ENCODE data around the gene SPI1.

Gene SPI1

DNA sequence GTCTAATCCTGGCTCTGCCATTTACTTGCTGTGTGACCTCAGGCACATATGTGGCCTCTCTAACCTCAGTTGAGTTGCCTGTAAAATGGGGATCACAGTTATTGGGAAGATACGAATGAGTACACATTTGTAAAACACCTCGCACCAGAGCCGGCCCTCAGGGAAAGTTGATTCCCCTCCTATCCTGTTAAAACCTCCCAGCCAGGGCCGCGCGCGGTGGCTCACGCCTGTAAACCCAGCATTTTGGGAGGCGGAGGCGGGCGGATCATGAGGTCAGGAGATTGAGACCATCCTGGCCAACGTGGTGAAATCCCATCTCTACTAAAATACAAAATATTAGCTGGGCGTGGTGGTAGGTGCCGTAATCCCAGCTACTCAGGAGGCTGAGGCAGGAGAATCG is 18.0 kb downstream of the SPI1 start:
- no peak for DNase-seq (ENCODE audit: extremely low read depth in 1 of 2, low read depth in 1 of 2)

DNA sequence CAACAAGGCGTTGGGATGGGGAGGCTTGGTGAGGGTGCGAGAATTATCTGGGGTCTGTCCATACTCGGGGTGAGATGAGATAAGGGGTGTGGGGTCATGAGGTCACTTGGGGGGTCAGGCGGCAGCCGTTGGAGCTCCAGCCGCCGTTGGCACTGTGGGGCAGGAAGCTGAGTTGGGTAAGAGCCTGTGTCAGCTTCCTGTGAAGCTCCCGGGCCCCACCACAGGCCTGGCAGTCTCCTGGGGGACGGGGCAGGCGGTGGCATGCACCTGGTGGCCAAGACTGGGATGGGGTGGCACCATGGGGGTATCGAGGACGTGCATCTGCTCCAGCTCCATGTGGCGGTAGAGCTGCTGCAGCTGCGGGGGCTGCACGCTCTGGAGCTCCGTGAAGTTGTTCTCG is 18.8 kb downstream of the SPI1 start:
- no peak for DNase-seq (ENCODE audit: extremely low read depth in 1 of 2, low read depth in 1 of 2)

DNA sequence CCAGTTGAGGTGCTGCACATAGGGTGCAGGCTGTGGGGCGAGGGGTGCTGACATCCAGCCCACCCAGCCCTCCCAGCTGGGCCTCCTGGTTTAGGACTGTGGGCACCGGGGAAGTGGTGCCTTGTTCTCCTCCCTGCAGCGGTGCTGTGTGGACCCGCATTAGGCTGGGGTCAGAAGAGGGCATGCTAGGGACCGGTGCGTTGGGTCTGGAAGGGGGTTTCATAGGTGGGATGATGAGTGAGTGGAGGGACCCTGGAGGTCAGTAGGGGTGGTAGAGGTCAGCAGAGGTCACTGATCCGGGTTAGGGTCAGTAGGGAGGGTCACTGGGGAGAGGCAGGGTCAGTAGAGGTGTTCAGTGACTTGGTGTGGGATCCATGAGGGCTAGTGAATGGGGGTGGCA is 19.2 kb downstream of the SPI1 start:
- DNase-seq (ENCODE audit: extremely low read depth in 1 of 2, low read depth in 1 of 2) = no peak

DNA sequence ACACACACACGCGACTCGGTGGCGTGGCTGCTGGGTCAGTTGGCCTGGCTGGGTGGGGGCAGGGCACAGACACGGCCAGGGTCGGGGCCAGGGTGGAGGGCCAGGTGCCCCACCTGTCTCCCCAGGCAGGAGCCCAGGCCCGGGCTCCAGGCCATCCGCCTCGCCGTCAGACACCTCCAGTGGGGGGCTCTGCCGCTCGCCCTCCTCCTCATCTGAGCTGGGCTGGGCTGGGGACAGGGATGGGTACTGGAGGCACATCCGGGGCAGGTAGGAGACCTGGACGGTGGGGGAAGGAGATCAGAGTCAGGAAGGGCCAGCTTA is 19.7 kb downstream of the SPI1 start:
- DNase-seq (ENCODE audit: extremely low read depth in 1 of 2, low read depth in 1 of 2) = no peak

DNA sequence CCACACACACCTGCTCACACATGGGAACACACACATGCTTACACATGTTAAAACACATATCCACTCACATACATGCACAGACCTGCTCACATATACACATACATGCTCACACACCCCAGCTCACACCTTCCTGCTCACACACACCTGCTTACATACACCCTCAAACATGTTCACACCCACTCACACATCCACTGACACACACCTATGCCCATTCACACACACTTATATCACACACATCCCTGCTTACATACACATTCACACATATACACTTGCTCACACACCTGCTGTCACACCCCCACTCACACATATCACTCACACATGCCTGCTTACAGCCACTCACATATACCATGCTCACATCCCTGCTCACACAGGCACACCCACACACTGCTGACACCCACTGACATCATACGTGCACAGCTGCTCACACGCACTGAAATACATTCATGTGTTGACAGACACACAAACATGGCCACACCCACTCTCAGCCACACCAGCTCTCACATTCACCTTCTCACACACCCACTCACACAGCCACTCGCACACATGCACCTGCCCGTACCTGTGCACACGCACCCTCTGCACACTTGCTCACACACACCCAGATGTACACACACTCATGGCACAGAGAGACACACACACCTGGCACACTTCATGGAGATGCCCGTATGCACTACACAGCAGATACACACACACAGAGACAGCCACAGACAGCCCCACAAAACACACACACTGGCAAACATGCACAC is 20.2 kb downstream of the SPI1 start:
- DNase-seq (ENCODE audit: extremely low read depth in 1 of 2, low read depth in 1 of 2) = no peak

DNA sequence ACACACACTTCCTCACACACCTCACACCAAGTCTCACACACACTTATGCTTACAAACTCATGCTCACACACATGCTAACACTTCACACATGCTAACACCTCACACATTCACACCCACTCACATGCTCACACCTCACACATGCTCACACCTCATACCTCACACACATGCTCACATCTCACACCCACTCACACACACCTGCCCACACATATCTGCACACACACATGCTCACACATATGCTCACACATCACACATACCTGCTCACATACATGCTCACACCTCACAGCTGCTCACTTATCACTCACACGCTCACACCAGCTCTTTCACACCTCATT is 21.4 kb downstream of the SPI1 start:
- no peak for DNase-seq (ENCODE audit: extremely low read depth in 1 of 2, low read depth in 1 of 2)

DNA sequence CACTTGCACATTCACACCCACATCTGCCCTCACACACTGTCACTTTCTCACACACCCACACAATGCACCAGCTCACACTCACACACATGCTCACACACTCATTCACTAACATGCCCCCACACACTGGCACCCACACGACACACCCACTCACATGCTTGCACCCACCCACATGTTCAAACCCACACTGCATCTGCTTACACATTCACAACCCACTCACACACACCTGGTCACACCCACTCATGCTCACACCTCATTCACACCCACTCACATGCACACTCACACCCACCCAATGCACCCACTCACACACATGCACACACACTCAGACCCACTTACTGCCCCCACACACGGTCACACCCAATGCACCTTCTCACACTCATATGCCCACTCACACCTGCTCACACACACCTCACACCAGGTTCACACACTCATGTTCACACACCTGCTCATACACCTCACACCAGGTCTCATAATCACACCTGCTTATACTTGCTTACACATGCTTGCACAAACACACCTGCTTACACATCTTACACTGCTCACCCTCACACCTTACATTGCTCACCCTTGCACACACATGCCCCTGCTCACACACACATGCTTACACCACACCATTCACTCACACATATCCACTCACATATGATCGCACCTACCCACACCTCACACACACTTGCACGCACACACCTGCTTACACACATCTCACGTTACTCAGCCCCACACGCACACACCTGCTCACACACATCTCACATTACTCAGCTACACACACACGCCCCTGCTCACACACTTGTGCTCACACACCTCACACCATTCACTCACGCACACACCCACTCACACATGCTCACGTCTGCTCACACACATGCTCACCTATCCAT is 22.0 kb downstream of the SPI1 start:
- no peak for DNase-seq (ENCODE audit: extremely low read depth in 1 of 2, low read depth in 1 of 2)

DNA sequence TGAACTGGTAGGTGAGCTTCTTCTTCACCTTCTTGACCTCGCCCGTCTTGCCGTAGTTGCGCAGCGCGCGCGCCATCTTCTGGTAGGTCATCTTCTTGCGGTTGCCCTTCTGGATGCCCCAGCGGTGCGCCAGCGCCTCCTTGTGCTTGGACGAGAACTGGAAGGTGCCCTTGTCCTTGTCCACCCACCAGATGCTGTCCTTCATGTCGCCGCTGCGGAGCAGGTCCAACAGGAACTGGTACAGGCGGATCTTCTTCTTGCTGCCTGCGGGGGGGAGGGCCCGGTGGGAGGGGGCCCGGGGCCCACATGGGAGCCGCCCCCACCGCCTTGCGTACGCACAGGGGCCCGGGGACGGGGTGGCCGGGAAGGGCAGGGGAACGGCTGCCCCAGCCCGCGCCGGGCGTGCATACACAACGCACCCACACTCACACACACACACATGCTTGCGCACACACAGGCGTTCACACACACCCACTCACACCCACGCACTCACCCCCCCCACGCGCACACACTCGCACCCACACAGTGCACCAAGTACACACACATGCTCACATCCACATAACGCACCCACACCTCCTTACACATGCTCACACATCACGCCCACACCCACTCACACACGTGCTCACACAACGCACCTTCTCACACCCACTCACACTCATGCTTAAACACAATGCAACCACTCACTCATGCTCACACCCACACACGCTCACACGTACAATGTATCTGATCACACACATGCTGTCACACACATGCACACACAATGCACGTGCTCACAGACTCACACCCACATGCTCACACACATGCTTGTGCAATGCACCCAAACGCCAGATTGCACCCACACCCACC is 22.8 kb downstream of the SPI1 start:
- DNase-seq (ENCODE audit: extremely low read depth in 1 of 2, low read depth in 1 of 2) = peak in 1 of 2 donors; percentile 23

DNA sequence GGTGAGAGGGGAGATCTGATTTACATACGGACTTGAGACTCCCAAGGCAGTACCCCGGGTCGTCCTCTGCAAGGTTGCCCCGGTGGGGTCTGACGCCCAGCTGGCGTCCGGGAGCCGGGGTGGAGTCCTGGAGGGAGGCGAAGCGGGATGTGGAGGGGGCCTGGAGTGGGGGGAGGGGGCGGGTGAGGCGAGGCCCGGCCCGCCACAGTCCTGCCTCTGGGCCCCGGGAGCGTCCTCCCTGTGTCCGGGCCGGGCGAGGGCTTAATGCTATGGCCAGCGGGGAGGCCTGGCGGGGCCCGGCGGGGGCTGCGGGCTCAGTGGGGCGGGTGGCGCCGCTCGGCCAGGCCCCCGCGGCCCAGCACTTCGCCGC is 23.4 kb downstream of the SPI1 start:
- DNase-seq (ENCODE audit: extremely low read depth in 1 of 2, low read depth in 1 of 2) = no peak

DNA sequence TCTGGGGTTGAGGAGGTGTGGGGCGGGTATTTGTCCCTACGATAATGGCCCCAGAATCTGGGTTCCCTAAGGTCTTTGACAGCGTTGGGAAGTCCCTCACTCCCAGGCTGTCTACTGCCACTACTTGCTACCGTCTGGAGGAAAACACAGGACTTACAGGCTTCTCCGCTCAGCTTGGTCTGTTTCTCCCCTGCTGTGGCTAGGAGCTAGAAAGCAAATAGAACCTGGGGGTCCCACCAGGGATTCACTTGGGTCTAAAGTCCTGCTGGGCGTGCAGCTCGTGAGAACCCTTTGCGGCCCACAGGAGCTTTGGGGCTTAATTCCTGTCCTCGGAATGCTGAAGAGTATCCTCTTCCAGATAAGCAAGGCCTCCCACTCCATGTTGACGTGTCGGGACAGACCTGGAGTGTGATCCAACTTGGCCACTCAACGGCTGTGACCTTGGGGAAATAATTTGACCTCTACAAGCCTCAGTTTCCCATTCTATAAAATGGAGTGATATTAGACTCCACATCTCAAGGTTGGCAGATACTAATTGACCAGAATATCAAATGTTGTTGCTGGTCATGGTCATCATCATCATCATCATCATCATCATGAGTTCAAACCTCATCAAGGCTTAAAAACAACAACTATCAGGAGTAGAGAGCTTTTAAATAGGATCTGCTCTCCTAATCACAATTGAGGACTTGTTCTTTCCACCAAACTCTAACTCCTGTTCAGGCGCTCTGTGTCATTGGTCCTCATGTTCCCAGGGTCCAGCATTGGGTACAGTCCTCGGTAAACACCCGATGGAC is 24.2 kb downstream of the SPI1 start:
- no peak for DNase-seq (ENCODE audit: extremely low read depth in 1 of 2, low read depth in 1 of 2)

DNA sequence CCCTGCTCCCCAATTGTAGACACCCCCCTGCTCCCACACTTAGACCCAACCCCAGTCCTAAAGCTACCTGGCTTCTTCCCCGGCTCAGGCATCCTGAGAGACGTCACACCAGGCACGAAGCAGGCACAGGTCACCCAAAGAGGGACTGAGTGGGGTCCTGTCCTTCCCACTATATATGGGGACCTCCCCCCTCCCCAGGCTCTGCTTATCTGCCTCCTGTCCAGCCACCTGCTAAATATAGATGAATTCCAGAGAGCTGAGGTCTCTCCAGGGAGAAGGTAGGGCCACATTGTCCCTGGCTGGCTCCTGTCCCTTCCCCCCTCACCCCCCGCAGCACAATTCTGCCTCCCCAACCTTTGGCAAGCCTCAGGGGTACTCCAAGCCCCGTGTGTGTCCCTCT is 25.8 kb downstream of the SPI1 start, which contains the start of gene MYBPC3:
Gene MYBPC3 (minus strand): TSS at position 147 of the 400 bp plus-strand sequence. CDS start 55 bp downstream, at position 92.
- DNase-seq (ENCODE audit: extremely low read depth in 1 of 2, low read depth in 1 of 2) = no peak

DNA sequence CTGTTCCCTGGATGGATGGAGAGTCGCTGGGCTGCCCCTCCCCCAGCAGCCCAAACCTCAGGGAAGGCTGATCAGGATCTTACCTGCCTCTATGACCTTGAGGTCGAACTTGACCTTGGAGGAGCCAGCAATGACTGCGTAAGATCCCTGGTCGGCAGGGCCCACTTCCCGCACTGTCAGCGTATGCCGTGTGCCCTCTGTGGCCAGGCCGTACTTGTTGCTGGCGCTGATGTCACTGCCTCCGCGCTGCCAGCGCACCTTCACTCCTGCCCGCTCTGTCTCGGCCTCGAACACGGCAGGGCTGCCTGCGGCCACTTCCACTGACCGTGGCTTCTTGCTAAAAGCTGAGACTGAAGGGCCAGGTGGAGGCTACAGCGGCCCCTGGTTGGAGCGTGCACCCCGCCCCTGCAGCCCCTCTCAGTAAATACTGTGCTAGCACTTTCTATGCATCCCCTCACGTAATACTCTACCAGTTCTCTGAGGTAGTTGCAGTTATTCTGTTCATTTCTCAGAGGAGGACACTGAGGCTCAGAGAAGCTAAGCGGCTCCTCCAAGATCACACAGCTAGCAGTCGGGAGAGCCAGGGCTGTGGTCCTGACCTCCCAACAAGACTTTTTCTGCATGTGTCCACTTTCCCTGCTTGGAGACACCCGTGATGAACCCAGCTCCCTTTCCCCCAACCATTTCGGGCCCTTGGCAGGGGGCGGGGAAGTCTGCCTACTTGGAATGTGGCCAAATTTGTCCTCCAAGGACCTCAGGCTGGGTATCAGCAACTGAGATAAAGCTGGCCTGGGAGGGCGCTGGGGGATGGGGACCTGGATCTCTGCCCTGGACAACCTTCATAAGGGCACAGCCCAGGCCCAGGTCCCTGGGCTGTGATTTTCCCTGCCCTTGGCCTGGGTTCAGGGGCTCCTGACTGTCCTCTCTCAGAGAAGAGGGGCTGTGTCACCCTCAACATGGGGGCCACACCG is 26.9 kb downstream of the SPI1 start:
- no peak for DNase-seq (ENCODE audit: extremely low read depth in 1 of 2, low read depth in 1 of 2)

DNA sequence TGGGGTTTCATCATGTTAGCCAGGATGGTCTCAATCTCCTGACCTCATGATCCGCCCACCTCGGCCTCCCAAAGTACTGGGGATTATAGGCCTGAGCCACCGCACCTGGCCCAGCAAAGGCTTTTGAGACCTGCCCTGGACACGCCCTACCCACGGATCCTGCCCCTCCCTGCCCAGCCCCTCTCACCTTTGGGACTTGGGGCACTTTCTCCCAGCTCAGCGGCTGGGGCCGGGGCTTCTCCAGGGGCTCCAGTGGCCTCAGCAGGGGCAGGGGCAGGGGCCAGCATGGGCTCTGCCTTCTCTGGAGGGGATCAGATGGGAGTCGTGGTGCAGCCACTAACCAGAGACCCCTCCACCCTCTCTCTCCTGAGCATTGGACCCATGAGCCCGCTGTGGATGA is 28.0 kb downstream of the SPI1 start:
- DNase-seq (ENCODE audit: extremely low read depth in 1 of 2, low read depth in 1 of 2) = no peak

DNA sequence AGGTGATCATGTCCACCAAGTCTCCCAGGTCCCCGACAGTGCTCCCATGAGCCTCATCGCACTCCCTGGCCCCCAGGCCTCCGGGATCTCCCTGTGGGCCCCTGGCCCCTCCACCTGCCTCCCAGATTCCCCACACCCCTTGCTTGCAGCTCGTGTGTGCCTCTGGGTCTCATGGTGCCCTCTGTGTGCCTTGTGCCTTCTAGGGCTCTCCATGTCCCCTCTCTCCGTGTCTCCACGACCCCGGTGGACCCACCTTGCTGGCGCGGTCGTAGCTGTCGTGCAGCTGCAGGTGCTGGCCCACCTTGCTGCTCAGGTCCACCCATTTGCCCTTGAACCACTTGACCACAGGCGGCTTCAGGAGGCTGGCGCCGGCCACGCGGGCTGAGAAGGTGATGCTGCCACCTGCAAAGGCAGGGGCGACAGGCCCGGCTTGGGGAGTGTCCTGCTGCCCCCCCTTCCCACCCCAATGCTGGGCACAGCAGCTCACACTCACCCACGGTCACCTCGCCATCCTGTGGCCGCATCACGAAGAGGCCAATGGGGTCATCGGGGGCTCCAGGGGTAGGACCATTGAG is 28.7 kb downstream of the SPI1 start:
- no peak for DNase-seq (ENCODE audit: extremely low read depth in 1 of 2, low read depth in 1 of 2)

DNA sequence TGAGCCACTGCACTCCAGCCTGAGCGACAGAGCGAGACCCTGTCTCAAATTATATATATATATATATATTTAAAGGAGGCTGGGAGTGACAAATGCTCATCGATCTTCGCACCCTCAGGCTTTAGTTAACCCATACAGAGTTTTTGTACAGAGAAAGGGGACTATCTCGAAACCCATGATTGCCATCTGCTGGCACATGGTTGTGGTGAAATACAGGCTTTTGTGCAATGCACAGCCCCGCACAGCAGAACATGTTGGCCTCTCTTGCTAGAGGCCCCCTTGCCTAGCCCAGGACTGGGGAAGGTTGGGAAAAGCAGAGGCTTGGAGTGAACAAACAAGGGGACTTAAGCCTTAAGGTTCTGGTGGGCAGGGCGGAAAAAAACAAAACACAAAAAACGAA is 29.5 kb downstream of the SPI1 start:
- DNase-seq (ENCODE audit: extremely low read depth in 1 of 2, low read depth in 1 of 2) = no peak

DNA sequence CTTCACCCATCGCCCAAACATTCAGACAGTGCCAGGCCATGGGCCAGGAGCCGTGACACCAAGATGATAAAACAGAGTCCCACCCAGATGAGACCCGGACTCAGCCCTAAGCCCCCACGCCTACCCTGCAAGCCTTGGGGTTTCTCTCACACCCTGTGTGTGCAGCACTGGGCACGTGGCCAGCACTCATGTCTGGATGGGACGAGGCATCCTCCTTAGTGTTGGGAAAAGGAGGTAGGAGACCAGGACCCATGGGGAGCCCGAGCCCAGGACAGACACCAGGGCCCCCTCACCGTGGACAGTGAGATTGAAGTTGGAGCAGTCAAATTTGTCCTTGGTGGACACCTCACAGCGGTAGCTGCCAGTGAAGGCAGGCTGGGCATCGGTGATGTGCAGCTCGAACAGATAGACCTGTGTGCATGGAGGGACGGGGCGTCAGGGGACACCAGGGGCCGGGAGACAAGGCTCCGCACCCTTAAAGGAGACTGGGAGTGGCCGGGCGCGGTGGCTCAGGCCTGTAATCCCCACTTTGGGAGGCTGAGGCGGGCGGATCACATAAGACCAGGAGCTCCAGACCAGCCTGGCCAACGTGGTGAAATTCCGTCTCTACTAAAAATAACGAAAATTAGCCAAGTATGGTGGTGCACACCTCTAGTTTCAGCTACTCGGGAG is 30.1 kb downstream of the SPI1 start:
- DNase-seq (ENCODE audit: extremely low read depth in 1 of 2, low read depth in 1 of 2) = no peak

DNA sequence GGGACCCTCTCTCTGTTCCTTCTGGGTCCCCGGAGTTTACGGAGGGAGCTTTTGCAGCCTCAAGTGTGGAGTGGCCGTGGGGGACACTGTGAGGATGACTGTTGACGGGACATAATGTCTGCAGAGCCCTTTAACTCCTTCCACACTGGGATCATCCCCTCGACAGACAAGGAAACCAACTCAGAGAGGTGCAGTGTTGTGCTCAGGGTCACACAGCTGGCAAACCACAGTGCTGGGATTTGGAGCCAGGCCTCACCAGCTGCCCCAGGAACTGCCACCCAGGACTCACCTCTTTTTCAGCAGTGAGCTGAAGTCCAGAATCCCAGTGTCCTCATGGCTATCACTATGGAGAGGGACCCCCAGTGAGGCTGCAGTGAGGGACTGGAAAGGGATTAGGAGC is 31.2 kb downstream of the SPI1 start:
- DNase-seq (ENCODE audit: extremely low read depth in 1 of 2, low read depth in 1 of 2) = no peak

DNA sequence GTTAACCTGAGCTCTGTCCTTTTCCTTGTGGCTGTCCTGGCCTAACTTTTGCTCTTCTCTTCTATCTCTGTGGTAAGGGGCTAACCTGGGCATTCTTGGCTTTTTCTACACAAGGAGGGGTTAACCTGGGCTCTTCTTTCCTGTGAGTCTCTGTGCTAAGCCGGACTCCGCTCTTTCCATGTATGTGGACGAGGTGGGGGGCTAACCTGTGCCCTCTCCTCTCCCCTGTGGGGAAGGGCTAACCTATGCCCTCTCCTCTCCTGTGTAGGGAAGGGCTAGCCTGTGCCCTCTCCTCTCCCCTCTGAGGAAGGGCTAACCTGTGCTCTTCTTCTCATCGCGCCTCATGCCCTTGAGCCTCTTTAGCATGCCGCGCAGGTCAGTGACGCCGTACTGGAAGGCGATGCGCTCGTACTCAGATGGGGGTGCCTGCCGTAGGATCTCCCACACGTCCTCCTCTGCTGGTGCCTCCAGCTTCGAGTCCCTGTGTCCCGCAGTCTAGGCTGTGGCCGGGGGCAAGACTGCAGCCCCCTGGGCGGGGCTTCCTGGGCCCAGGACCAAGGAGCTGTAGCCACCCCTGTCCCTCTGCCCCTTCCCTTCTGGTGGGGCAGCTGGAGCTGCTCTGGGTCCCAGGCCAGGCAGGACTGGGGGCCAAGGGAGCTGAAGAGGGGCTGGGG is 32.3 kb downstream of the SPI1 start:
- no peak for DNase-seq (ENCODE audit: extremely low read depth in 1 of 2, low read depth in 1 of 2)

Data from stimulated activated CD8-positive, alpha-beta memory T cell treated with anti-CD3 and anti-CD28 coated beads, Interleukin-7, amount 100 ng/mL, for 48 hours (primary cell).